Measurements from ENCODE around the gene SERPINB4. TPM values are rescaled to one million over a fixed set of nuclear protein-coding genes. Genes with fewer than 3 reads are reported as not detected.

The SERPINB4 gene
- total RNA-seq, 1 experiment from 2014 or later = not detected

GRCh38 chr18:63588909-63589308 is 55.1 kb downstream of the SERPINB4 start:
- peak; percentile 50 for DNase-seq (ENCODE audit: unreplicated experiment)
- Mint-ChIP-seq H3K4me3 (ENCODE audit: unreplicated experiment) (no peak overlapping the region), H3K27me3 (ENCODE audit: insufficient read depth, unreplicated experiment) (no peaks in the 10 kb centered on the region), H3K9me3 (ENCODE audit: unreplicated experiment) (no peaks in the 10 kb centered on the region), H3K4me1 (ENCODE audit: insufficient read depth, unreplicated experiment) (peaks cover 52% of the 10 kb centered on the region), H3K36me3 (ENCODE audit: insufficient read depth, unreplicated experiment) (no peaks in the 10 kb centered on the region), H3K27ac (ENCODE audit: low read depth, unreplicated experiment) (no peak overlapping the region)
- ChIA-PET CTCF (interaction anchor here (0.5 to 1.4 kb wide), 2 partner anchors 71 to 434 kb away, joined by 4 read pairs; no protein-coding TSS in a partner anchor), POLR2A (interaction anchor here (0.7 to 6.6 kb wide), 3 partner anchors 11 to 16 kb away, joined by 3 to 45 read pairs (median 3); no protein-coding TSS in a partner anchor)
- TF ChIP-seq, protein P1, sequence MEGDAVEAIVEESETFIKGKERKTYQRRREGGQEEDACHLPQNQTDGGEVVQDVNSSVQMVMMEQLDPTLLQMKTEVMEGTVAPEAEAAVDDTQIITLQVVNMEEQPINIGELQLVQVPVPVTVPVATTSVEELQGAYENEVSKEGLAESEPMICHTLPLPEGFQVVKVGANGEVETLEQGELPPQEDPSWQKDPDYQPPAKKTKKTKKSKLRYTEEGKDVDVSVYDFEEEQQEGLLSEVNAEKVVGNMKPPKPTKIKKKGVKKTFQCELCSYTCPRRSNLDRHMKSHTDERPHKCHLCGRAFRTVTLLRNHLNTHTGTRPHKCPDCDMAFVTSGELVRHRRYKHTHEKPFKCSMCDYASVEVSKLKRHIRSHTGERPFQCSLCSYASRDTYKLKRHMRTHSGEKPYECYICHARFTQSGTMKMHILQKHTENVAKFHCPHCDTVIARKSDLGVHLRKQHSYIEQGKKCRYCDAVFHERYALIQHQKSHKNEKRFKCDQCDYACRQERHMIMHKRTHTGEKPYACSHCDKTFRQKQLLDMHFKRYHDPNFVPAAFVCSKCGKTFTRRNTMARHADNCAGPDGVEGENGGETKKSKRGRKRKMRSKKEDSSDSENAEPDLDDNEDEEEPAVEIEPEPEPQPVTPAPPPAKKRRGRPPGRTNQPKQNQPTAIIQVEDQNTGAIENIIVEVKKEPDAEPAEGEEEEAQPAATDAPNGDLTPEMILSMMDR (IDR thresholded peaks at IDR 0.05; ENCODE audit: unreplicated experiment) = no peak
- intact Hi-C loops (cut with micrococcal nuclease) = no loop called here
- BruUV-seq (replicated peaks) = no TSS peak

Other genes starting within 250 kb of the SERPINB4 start
- gene VPS4B, start 221.8 kb downstream of the SERPINB4 start, total RNA-seq (2022) = 67.8 and 89.8 TPM in 2 replicates
- 254 and 330 TPM in 2 replicates for gene SERPINB5, start 167.3 kb downstream of the SERPINB4 start, total RNA-seq (2022)
- not detected in 2 replicates for gene SERPINB12, start 101.9 kb downstream of the SERPINB4 start, total RNA-seq (2022)
- gene SERPINB13, start 56.9 kb downstream of the SERPINB4 start, total RNA-seq (2022) = 0.49 TPM in 1 of 2 replicates, not detected in the other
- 0.28 TPM in 1 of 2 replicates, not detected in the other for gene SERPINB3, start 17.6 kb upstream of the SERPINB4 start, total RNA-seq (2022)
- not detected in 2 replicates for gene SERPINB11, start 58.7 kb upstream of the SERPINB4 start, total RNA-seq (2022)
- gene SERPINB7, start 131.2 kb upstream of the SERPINB4 start, total RNA-seq (2022) = 2.6 and 3.0 TPM in 2 replicates
- gene SERPINB2, start 243.4 kb upstream of the SERPINB4 start, total RNA-seq (2022) = 0.47 and 0.82 TPM in 2 replicates